Type B pancreatic cell (in vitro differentiated cells): Measurements from ENCODE around the gene GOLGA6B. TPM values are rescaled to one million over a fixed set of nuclear protein-coding genes. Genes with fewer than 3 reads are reported as not detected.

ENCODE experiments used
- DNase-seq: peaks from one replicate; pipeline ENCODE4 v3.0.0; 2021; ENCODE audit warnings: mixed read lengths; ENCODE audit not compliant: unreplicated experiment; ENCODE audit errors: extremely low spot score
- H3K27ac Mint-ChIP-seq: 2 replicates; pipeline ENCODE4 v1.8.0; 2021; ENCODE audit warnings: mild to moderate bottlenecking, mixed read lengths
- H3K27me3 Mint-ChIP-seq: 2 replicates; pipeline ENCODE4 v1.8.0; 2021; ENCODE audit warnings: mixed read lengths
- H3K36me3 Mint-ChIP-seq: 2 replicates; pipeline ENCODE4 v1.8.0; 2021; ENCODE audit warnings: mixed read lengths
- H3K4me1 Mint-ChIP-seq: one replicate; pipeline ENCODE4 v1.8.0; 2021; ENCODE audit warnings: mixed read lengths; ENCODE audit not compliant: unreplicated experiment
- H3K4me3 Mint-ChIP-seq: 2 replicates; pipeline ENCODE4 v1.8.0; 2021; ENCODE audit warnings: mild to moderate bottlenecking, mixed read lengths
- H3K9me3 Mint-ChIP-seq: 2 replicates; pipeline ENCODE4 v1.8.0; 2021; ENCODE audit warnings: mixed read lengths
- CTCF ChIP-seq: fragments of 200-600 bp; sonication (generic); conservative IDR thresholded peaks from 2 replicates; pipeline ENCODE4 v1.5.0; 2021; ENCODE audit warnings: antibody characterized with exemption, mild to moderate bottlenecking
- total RNA-seq: library from RNA; stranded (reverse); gene quantifications from 2 replicates; pipeline ENCODE4 v1.2.1, GENCODE V29; 2021; ENCODE audit warnings: low replicate concordance

The GOLGA6B gene
- total RNA-seq, 1 donor from 2014 or later: not detected

- H3K27ac Mint-ChIP-seq: no peak overlapping the region
- peaks cover 36% of the 10 kb centered on the region for H3K27me3 Mint-ChIP-seq
- TF ChIP-seq CTCF: no peak
- H3K9me3 Mint-ChIP-seq: no peaks in the 10 kb centered on the region
- no peak overlapping the region for H3K4me3 Mint-ChIP-seq
- no peaks in the 10 kb centered on the region for H3K36me3 Mint-ChIP-seq
- no peak for DNase-seq
- peaks cover 7% of the 10 kb centered on the region for H3K4me1 Mint-ChIP-seq
These were observed 28.3 kb downstream of the GOLGA6B start for GRCh38 chr15:72682772-72683171.

DNA sequence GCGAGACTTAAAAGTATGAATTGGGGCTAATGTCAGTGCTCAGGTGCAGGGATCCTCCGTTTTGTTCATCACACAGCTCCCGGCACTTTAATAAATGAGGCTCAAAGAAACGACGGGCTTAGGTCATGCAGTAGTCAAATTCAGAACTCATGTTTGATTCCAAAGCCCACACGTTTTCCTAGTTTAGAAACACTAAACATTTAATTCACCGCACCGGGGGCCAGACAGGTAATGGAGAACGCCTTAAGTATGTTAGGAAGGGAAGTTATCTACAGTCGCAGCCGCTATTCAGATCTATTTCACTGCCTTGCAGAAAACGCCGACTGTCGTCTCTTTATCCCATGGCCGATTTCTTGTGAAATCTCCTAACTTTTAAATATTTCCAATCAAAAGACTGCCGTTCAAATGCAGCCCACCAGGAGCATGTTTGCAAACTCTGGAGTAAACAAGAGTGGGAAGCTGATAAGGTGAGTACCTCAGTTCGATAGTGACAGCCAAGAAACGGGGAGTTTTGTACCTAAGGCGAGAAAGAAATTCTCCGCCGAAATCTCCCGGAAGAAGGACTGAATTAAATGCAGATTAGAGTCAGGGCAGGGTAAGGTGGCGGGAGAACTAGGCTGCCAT is 30.9 kb downstream of the GOLGA6B start:
- Mint-ChIP-seq H3K4me1 (peaks cover 7% of the 10 kb centered on the region), H3K9me3 (no peaks in the 10 kb centered on the region), H3K27ac (peak overlapping the region; percentile 96), H3K36me3 (no peaks in the 10 kb centered on the region), H3K27me3 (peaks cover 9% of the 10 kb centered on the region), H3K4me3 (peak overlapping the region; percentile 99)
- no peak for DNase-seq
- peak; percentile 57 for TF ChIP-seq CTCF

- peak within 1 kb of the TSS; percentile 96 for H3K27ac Mint-ChIP-seq
- peak; percentile 90 for DNase-seq
- peaks cover 2% of the 10 kb centered on the region for H3K27me3 Mint-ChIP-seq
These were observed 31.7 kb downstream of the GOLGA6B start, which contains the start of the genes BBS4 and HIGD2B for GRCh38 chr15:72685925-72686794. Gene BBS4 (plus strand): TSS chr15:72686207. CDS start chr15:72686228, 21 bp downstream. Gene HIGD2B (minus strand): TSS chr15:72686182. CDS start chr15:72676374, 9,808 bp downstream.

GRCh38 chr15:72688697-72689096 is 34.2 kb downstream of the GOLGA6B start:
- no peak overlapping the region for H3K4me3 Mint-ChIP-seq

More at GRCh38 chr15:72685925-72686794, 31.7 kb downstream of the GOLGA6B start, which contains the start of the genes BBS4 and HIGD2B:
- Mint-ChIP-seq H3K4me1 (peaks cover 7% of the 10 kb centered on the region), H3K36me3 (no peaks in the 10 kb centered on the region), H3K4me3 (peak within 1 kb of the TSS; percentile 99), H3K9me3 (no peaks in the 10 kb centered on the region)
- no peak for TF ChIP-seq CTCF

DNA sequence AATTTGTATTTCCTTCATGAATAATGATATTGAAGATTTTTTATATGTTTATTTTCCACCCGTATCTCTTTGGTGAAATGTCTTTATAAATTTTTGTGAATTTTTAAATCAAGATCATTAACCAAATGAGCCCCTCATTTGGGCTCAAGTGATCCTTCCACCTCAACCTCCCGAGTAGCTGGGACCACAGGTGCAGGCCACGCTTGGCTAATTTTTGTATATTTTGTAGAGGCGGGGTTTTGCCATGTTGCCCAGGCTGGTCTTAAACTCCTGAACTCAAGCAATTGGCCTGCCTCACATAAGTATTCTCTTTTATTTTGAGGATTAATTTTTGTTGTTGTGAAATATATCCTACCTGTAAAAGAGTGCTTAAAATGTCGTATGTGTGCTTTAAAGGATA is 36.4 kb downstream of the GOLGA6B start:
- no peak for DNase-seq
- Mint-ChIP-seq H3K27me3 (no peaks in the 10 kb centered on the region), H3K27ac (no peak overlapping the region), H3K36me3 (peaks cover 4% of the 10 kb centered on the region), H3K4me1 (peaks cover 7% of the 10 kb centered on the region), H3K9me3 (no peaks in the 10 kb centered on the region), H3K4me3 (no peak overlapping the region)
- TF ChIP-seq CTCF: no peak

More at GRCh38 chr15:72688697-72689096, 34.2 kb downstream of the GOLGA6B start:
- Mint-ChIP-seq H3K27me3 (no peaks in the 10 kb centered on the region), H3K36me3 (no peaks in the 10 kb centered on the region), H3K9me3 (no peaks in the 10 kb centered on the region), H3K27ac (no peak overlapping the region), H3K4me1 (peaks cover 7% of the 10 kb centered on the region)
- no peak for TF ChIP-seq CTCF
- no peak for DNase-seq
